Immature natural killer cell (primary cell): ENCODE results near the gene RBP4. TPM values are rescaled to one million over a fixed set of nuclear protein-coding genes. Genes with fewer than 3 reads are reported as not detected.
"Not testable (repeated sequence)": the region's sequence is repeated elsewhere in the genome, so short reads cannot be mapped to it uniquely, and the experiment has no call there.

ENCODE experiments used
- DNase-seq, 3 donors: peaks; one replicate each; pipeline ENCODE4 v3.0.0; 2022; ENCODE audit warnings: mixed read lengths in 1 of 3
- H3K27ac Mint-ChIP-seq, 6 donors: one replicate each; pipeline ENCODE4 v1.8.0; 2020; ENCODE audit warnings: mixed read lengths in 6 of 6, mild to moderate bottlenecking in 5 of 6, inconsistent platforms in 4 of 6, moderate library complexity in 3 of 6
- H3K27me3 Mint-ChIP-seq, 3 donors: one replicate each; pipeline ENCODE4 v1.8.0; 2020 to 2021; ENCODE audit warnings: low read depth in 3 of 3, mild to moderate bottlenecking in 3 of 3, mixed read lengths in 3 of 3, moderate library complexity in 3 of 3, inconsistent platforms in 1 of 3
- H3K36me3 Mint-ChIP-seq, 3 donors: one replicate each; pipeline ENCODE4 v1.8.0; 2020; ENCODE audit warnings: mixed read lengths in 3 of 3, inconsistent platforms in 2 of 3, mild to moderate bottlenecking in 2 of 3
- H3K4me1 Mint-ChIP-seq, 2 donors: one replicate each; pipeline ENCODE4 v1.8.0; 2020; ENCODE audit warnings: inconsistent platforms in 2 of 2, mild to moderate bottlenecking in 2 of 2, mixed read lengths in 2 of 2, moderate library complexity in 1 of 2
- H3K4me3 Mint-ChIP-seq, 5 donors: one replicate each; pipeline ENCODE4 v1.8.0; 2020; ENCODE audit warnings: mild to moderate bottlenecking in 5 of 5, mixed read lengths in 5 of 5, inconsistent platforms in 3 of 5, moderate library complexity in 3 of 5
- H3K9me3 Mint-ChIP-seq, 6 donors: one replicate each; pipeline ENCODE4 v1.8.0; 2020; ENCODE audit warnings: mild to moderate bottlenecking in 6 of 6, mixed read lengths in 6 of 6, inconsistent platforms in 4 of 6, moderate library complexity in 3 of 6
- polyA plus RNA-seq, 3 donors: library from polyadenylated mRNA; unstranded; fragments of 300-500 nt; fragmentation: Illumina TruSeq; gene quantifications; one replicate each; pipeline ENCODE4 v1.2.3, GENCODE V29; 2021

Gene RBP4
- polyA plus RNA-seq, 3 donors from 2014 or later: not detected

DNA sequence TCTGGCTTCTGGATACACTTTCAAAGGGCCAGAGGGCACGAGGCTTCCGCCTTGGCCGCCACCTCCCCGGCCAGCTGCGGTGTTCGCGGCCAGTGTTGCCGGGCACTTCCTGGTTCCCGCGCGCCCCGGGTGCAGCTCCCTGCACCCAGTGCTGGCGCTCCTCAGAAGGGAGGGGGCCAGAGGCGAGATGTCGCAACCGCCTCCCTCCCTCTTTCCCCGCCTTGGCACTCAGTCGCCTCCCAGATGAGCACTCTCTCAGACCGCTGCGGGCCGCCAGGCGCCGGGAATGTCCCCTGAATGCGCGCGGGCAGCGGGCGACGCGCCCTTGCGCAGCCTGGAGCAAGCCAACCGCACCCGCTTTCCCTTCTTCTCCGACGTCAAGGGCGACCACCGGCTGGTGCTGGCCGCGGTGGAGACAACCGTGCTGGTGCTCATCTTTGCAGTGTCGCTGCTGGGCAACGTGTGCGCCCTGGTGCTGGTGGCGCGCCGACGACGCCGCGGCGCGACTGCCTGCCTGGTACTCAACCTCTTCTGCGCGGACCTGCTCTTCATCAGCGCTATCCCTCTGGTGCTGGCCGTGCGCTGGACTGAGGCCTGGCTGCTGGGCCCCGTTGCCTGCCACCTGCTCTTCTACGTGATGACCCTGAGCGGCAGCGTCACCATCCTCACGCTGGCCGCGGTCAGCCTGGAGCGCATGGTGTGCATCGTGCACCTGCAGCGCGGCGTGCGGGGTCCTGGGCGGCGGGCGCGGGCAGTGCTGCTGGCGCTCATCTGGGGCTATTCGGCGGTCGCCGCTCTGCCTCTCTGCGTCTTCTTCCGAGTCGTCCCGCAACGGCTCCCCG is 34.4 kb downstream of the RBP4 start, which contains the start of gene FFAR4:
TSS of gene FFAR4 (plus strand) at position 231 of the 842 bp plus-strand sequence. CDS start at position 287, 56 bp downstream.
- Mint-ChIP-seq H3K4me3 (no peak within 1 kb of the TSS), H3K27me3 (peaks cover 6 to 8% (median 8%) of the 10 kb centered on the region in 3 donors), H3K36me3 (no peaks in the 10 kb centered on the region), H3K9me3 (no peaks in the 10 kb centered on the region), H3K27ac (no peak within 1 kb of the TSS), H3K4me1 (no peaks in the 10 kb centered on the region)
- DNase-seq: no peak

DNA sequence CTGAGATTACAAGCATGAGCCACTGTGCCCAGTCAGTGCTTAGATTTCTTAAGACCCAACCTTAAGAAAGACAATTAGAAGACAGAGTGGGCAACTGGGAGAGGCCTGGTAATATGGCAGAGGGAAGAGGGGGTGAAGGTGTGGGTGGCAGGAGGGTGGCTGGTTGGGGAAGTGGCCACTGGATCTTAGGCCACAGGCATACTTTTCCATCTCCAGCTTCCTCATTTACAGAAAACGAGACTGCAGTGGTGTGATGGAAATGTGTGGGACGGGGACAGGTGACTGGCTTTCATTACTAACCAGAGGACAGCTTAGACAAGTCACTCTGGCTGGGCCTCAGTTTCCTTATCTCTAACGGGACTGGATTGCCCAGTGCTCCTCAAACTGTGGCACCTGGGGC is 35.6 kb downstream of the RBP4 start:
- Mint-ChIP-seq H3K27me3 (peaks cover 7 to 8% (median 8%) of the 10 kb centered on the region in 3 donors), H3K36me3 (no peaks in the 10 kb centered on the region), H3K27ac (no peak overlapping the region)

DNA sequence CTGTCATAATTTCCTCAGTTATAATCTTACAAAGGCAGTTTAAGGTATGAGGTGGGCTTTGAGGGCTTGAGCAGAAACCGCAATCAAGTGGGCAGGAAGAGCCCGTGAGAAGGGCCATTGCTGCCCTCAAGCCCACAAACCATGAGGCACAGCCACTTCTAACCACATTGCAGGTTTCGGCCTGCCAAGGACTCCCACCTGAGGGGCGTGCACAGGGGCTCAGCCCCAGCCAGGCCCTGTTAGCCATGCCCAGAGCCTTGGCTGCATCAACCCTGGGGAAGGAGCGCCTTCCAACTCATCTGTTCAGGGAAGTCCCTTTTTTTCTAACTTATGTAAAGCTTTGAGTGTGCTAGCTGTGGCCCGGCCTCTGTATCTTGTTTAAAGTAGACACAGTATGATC is 40.5 kb downstream of the RBP4 start:
- DNase-seq: no peak
- Mint-ChIP-seq H3K4me1 (peaks cover 0 to 11% of the 10 kb centered on the region in 2 donors), H3K4me3 (no peak overlapping the region), H3K36me3 (no peaks in the 10 kb centered on the region), H3K9me3 (no peaks in the 10 kb centered on the region), H3K27ac (no peak overlapping the region), H3K27me3 (peaks cover 0 to 6% (median 3%) of the 10 kb centered on the region in 3 donors)

More for the DNA sequence above, 35.6 kb downstream of the RBP4 start:
- H3K4me1 Mint-ChIP-seq: peaks cover 0 to 7% of the 10 kb centered on the region in 2 donors
- H3K9me3 Mint-ChIP-seq: no peaks in the 10 kb centered on the region
- DNase-seq: no peak
- H3K4me3 Mint-ChIP-seq: no peak overlapping the region

DNA sequence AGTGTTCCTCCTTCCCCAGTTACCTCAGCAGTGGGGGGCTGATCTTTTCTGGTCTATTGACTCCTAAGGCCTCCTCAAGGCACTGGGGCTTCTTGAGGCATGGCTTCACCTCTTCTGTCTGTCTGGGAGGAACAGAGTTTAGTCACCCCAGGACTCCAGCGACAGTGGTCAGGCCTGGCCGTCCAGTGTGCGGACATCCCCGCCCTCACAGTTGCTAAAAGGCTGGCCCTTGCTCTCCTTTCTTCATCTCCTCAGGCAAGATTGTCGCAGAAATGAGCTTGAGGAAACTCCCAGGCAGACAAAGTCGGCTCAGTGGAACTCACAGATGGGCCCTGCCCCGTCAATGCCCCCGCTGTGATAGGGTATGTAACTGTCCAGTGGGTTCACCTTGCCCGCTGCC is 41.5 kb downstream of the RBP4 start:
- H3K27me3 Mint-ChIP-seq: peaks cover 3% of the 10 kb centered on the region in 3 donors
- H3K9me3 Mint-ChIP-seq: no peaks in the 10 kb centered on the region
- H3K4me3 Mint-ChIP-seq: no peak overlapping the region
- peaks cover 0 to 11% of the 10 kb centered on the region in 2 donors for H3K4me1 Mint-ChIP-seq
- H3K36me3 Mint-ChIP-seq: no peaks in the 10 kb centered on the region
- DNase-seq: no peak
- H3K27ac Mint-ChIP-seq: no peak overlapping the region

DNA sequence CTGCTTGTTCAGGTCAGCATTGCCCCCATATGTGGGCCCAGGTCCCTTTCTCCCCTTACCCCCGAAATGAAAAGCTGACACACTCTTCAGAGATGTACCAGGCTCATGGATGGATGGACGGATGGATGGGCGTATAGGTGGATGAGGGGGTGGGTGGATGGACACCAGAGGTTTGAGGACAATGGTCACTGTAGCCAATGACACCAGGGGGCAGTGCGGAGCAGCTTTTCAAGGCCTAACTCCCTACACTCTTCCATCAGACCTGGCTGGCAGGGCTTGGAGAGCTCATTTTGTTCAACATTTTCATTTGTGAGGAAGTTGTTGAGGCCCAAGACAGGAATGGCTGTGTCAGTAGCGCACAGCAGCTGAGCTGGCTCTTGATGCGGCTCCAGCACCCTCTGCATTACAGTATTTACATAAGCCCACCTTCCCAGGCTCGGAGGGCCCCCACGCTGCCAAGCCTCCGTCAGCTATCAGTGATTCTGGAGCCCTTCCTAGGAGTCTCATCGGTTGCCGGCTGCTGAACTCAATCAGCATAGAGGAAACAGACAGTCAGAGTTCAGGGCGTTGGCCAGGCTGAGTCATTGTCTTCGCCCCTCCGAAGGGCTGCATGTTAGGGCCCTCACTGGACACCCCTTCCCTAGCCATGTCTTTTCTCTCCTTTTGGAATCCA is 46.1 kb downstream of the RBP4 start:
- no peaks in the 10 kb centered on the region for H3K4me1 Mint-ChIP-seq

DNA sequence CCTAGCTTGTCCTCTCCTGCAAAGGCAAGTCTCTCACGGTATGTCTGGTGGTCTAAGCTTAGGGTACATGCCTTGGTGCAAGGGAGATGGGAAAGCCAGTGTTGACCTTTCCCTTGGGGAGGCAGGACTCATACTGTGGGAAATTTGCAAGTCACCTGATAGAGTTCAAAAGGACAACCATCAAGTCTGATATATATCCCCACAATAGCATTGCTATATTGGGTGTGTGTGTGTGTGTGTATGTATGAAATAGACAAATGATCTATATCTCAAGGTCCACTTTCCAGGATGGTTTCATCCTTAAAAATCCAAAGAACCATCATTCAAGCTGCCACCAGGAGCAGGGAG is 46.7 kb downstream of the RBP4 start:
- H3K9me3 Mint-ChIP-seq: no peaks in the 10 kb centered on the region

More for the DNA sequence above, 46.1 kb downstream of the RBP4 start:
- no peaks in the 10 kb centered on the region for H3K9me3 Mint-ChIP-seq
- peaks cover 2 to 7% (median 6%) of the 10 kb centered on the region in 3 donors for H3K27me3 Mint-ChIP-seq
- peak in 2 of 3 donors; percentile 3 to 13 for DNase-seq
- H3K36me3 Mint-ChIP-seq: no peaks in the 10 kb centered on the region
- H3K4me3 Mint-ChIP-seq: no peak overlapping the region
- H3K27ac Mint-ChIP-seq: no peak overlapping the region

DNA sequence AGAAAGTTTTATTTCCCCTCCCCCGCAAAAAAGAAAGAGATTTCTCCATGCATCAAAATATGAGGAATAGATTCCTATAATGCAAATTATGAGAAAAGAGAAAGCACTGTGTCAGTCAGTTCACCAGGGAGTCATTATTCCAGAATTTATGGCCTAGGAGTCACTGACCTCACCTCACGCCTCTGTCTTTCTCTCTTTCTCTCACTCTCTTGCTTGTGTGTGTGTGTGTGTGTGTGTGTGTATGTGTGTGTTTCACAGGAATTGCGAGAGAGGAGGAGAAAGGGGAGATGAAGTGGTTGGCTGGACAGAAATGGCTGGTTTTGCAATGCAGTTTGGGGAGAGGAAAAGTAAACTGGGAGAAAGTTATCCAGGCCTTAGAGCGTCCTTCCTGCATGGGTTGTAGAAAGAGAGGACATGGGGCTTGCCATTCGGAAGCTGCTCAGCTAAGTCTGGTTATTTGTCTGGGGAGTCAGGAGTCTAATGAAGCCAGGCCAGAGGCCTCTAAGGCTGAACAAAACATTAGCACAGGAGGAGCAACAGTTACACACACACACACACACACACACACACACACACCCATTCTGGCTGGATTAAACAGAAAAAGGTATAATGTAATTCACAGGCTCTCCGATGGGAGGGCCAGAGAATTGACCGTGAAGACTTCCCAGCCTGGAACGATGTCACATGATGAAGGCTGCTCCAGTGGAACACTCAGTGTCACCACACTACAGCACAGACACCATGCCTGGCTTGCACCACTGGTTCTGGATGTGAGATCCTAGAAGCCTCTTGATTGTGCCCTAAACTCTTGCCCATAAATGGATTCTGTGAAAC is 47.3 kb downstream of the RBP4 start:
- H3K9me3 Mint-ChIP-seq: no peaks in the 10 kb centered on the region
- no peaks in the 10 kb centered on the region for H3K4me1 Mint-ChIP-seq
- no peak for DNase-seq
- H3K36me3 Mint-ChIP-seq: no peaks in the 10 kb centered on the region
- H3K4me3 Mint-ChIP-seq: no peak overlapping the region
- H3K27ac Mint-ChIP-seq: no peak overlapping the region
- H3K27me3 Mint-ChIP-seq: peaks cover 2 to 7% (median 6%) of the 10 kb centered on the region in 3 donors

More for the DNA sequence above, 46.7 kb downstream of the RBP4 start:
- H3K4me1 Mint-ChIP-seq: no peaks in the 10 kb centered on the region
- peaks cover 2 to 7% (median 6%) of the 10 kb centered on the region in 3 donors for H3K27me3 Mint-ChIP-seq
- H3K27ac Mint-ChIP-seq: peak overlapping the region in 1 of 6 donors; percentile 2
- DNase-seq: no peak
- H3K36me3 Mint-ChIP-seq: no peaks in the 10 kb centered on the region
- no peak overlapping the region for H3K4me3 Mint-ChIP-seq

DNA sequence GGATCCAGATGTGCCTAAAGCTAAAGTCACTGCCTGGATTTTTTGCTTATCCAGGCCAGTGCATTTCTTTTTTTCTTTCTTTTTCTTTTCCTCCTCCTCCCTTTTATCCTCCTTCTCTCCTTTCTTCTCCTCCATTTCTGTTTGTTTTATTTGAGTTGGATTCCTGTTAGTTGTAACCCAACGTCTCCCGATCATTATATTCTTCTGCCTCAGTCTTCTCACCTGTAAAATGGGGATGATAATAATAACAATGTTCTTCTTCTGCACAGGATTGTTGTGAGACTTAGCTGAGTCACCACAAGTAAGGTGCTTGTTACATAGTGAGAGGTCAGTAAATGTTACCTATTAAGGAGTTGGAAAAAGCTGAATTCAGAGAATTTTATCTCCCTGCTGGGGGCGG is 48.3 kb downstream of the RBP4 start:
- no peak overlapping the region for H3K27ac Mint-ChIP-seq
- no peaks in the 10 kb centered on the region for H3K36me3 Mint-ChIP-seq
- peaks cover 0 to 7% (median 6%) of the 10 kb centered on the region in 3 donors for H3K27me3 Mint-ChIP-seq
- H3K9me3 Mint-ChIP-seq: no peaks in the 10 kb centered on the region
- H3K4me1 Mint-ChIP-seq: no peaks in the 10 kb centered on the region
- H3K4me3 Mint-ChIP-seq: no peak overlapping the region
- no peak for DNase-seq

DNA sequence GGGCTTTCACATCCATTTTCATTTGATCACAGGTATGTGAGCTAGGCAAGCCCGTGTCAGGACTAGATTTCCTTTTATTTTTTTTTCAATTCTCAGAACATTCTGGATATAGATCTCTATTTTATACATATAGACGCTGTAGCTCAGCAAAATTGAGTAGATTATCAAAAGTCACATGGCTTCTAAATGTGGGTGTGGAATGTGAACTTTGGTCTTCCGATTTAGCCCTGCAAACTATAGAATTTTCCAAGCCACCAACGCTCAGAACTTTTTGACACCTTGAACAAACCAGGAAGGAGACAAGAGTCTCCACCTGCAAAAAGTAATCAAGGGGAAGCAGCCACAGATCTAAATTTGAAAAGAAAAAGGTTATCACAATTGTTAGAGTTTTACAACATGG is 50.4 kb downstream of the RBP4 start:
- no peaks in the 10 kb centered on the region for H3K4me1 Mint-ChIP-seq
- no peak overlapping the region for H3K4me3 Mint-ChIP-seq
- H3K36me3 Mint-ChIP-seq: no peaks in the 10 kb centered on the region
- no peak overlapping the region for H3K27ac Mint-ChIP-seq
- no peaks in the 10 kb centered on the region for H3K9me3 Mint-ChIP-seq
- no peak for DNase-seq
- H3K27me3 Mint-ChIP-seq: peaks cover 2 to 8% (median 7%) of the 10 kb centered on the region in 3 donors

DNA sequence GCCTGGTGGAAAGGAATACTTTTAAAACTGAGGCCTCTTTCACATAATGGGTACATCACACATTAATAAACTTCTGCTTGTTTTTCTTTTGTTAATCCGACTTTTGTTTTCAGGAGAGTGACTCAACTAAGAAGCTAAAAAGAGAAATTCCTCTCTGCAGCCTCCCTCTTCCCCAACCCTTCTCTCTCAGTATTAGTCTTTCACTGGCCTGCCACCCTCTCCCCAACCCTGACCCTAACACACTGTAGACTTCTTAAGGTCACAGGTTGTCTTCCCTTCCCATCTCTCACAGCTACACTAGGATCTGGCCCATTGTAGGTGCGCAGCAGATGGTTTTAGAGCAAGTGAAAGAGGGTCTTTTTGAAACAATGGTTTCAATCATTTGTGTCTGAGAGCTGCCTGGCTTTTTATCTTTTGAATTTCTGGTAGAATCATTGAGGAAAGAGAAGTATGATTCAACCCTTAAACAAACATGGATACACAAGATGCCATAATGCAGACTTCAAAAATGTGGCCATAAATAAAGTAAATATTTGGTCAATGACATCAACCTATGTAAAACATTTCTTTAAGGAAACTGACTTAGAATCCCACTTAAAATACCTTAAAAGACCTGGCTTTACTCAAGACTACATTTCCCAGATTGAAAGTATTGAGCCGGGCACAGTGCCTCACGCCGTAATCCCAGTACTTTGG is 52.5 kb downstream of the RBP4 start:
- H3K27ac Mint-ChIP-seq: no peak overlapping the region
- H3K9me3 Mint-ChIP-seq: no peaks in the 10 kb centered on the region
- H3K27me3 Mint-ChIP-seq: peaks cover 1 to 2% (median 2%) of the 10 kb centered on the region in 3 donors
- no peaks in the 10 kb centered on the region for H3K4me1 Mint-ChIP-seq
- DNase-seq: no peak
- no peaks in the 10 kb centered on the region for H3K36me3 Mint-ChIP-seq
- no peak overlapping the region for H3K4me3 Mint-ChIP-seq

DNA sequence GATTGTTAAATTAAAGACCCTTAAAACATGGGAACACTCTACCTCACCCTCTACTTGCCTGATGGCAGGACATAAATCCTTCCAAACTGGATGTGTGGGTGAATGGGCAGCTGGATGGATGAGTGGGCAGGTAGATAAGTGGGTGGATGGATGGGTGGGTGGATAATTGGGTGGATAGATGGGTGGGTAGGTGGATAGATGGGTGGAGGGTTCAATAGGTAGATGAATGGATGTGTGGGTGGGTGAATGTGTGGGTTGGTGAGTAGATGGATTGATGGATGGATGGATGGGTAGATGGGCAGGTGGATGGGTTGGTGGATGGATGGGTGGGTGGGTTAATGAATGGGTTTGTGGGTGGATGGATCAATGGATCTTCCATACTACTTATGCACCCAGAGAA is 53.5 kb downstream of the RBP4 start:
- H3K4me3 Mint-ChIP-seq: no peak overlapping the region
- H3K9me3 Mint-ChIP-seq: no peaks in the 10 kb centered on the region
- H3K36me3 Mint-ChIP-seq: no peaks in the 10 kb centered on the region
- peaks cover 0 to under 1% of the 10 kb centered on the region in 2 donors for H3K4me1 Mint-ChIP-seq
- peaks cover 2 to 4% (median 2%) of the 10 kb centered on the region in 3 donors for H3K27me3 Mint-ChIP-seq
- no peak overlapping the region for H3K27ac Mint-ChIP-seq
- no peak for DNase-seq

DNA sequence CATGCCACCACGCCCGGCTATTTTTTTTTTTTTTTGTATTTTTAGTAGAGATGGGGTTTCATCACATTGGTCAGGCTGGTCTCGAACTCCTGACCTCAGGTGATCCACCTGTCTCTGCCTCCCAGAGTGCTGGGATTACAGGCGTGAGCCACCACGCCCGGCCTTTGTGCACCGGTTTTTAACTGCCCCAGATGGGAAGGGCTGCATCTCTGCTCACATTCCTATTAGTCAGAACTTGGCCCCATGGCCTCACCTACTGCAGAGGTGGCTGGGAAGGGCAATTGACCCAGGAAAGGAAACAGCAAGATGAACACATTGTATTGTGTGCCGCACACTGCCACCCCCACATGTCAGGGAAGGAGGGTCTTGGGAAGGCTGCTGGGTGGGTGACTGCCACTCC is 54.0 kb downstream of the RBP4 start:
- not testable (repeated sequence) for H3K4me3 Mint-ChIP-seq, H3K27me3 Mint-ChIP-seq, H3K9me3 Mint-ChIP-seq, H3K4me1 Mint-ChIP-seq, H3K27ac Mint-ChIP-seq, H3K36me3 Mint-ChIP-seq, DNase-seq

DNA sequence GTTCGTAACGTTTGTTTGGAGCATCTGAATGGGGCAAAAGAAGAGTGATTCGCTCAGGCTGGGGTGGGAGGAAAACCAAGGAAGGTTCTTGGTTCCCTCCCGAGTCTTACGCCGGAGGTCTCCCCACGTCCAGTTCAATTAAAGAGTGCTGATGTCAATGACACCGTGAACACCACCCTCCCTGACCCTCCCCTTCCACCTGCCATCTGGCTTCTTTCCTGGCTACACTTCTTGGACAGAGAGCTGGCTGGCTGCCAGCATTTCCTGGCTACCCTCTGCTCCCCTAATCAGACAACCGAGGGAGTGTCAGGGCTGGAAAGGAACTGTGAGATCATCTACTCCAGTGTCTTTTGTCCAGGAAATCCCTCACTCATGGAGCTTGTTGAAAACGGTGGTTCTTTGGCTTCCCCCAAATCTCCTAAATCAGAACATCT is 58.7 kb downstream of the RBP4 start:
- Mint-ChIP-seq H3K4me1 (peaks cover 0 to 2% of the 10 kb centered on the region in 2 donors), H3K27me3 (peaks cover 4 to 9% (median 6%) of the 10 kb centered on the region in 3 donors), H3K36me3 (no peaks in the 10 kb centered on the region), H3K9me3 (peaks cover 0 to 3% (median 0%) of the 10 kb centered on the region in 6 donors), H3K4me3 (no peak overlapping the region), H3K27ac (no peak overlapping the region)
- no peak for DNase-seq
